ENCODE results near the gene NSMF.

Gene NSMF

DNA sequence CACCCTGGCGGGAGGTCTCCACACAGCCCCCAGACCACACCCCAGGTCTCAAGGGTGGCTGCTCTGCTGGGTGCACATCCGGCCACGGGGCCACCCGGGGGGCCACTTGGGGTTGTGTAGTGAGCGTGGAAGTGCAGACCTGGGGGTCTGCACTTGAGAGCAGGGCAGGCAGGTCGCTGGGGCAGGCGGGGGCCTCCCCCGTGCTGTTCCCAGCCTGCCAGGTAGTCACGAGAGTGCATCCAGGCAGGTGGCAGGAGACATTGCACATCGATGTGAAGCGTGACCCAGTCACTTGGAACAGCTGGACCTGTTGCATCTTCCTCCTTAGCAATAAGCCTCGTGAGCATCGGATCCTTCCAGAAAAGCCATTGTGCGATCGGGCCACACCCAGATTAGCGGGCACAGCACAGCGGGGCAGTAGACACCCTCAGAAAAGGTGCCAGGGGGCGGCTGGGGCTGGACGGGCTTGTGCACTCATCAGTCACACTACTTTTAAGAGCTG is 13.2 kb downstream of the NSMF start:
- peak; percentile 42 for DNase-seq (ENCODE audit: low spot score)

DNA sequence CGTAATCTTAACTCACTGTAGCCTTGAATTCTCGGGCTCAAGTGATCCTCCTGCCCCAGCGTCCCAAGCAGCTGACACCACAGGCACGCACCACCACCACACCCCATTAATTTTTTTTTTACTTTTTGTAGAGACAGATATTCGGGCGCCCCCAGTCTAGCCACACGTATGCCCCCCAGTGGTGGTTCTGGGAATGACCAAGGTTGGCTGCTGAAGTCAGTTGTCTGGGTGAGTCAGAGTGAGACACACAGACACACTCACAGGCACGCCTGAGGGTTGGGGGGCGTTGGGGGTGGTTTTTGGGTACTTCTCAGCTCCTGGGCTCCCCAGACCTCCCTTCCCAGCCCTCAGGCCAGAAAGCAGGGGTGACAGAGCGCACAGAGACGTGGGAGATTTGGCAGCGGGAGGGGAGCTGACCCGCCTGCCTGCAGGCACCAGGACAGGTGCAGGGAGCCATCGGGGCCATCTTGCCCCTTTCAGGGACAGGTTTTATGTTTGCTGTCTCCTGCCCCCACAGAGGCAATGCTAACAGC is 13.8 kb downstream of the NSMF start:
- peak; percentile 77 for DNase-seq (ENCODE audit: low spot score)

DNA sequence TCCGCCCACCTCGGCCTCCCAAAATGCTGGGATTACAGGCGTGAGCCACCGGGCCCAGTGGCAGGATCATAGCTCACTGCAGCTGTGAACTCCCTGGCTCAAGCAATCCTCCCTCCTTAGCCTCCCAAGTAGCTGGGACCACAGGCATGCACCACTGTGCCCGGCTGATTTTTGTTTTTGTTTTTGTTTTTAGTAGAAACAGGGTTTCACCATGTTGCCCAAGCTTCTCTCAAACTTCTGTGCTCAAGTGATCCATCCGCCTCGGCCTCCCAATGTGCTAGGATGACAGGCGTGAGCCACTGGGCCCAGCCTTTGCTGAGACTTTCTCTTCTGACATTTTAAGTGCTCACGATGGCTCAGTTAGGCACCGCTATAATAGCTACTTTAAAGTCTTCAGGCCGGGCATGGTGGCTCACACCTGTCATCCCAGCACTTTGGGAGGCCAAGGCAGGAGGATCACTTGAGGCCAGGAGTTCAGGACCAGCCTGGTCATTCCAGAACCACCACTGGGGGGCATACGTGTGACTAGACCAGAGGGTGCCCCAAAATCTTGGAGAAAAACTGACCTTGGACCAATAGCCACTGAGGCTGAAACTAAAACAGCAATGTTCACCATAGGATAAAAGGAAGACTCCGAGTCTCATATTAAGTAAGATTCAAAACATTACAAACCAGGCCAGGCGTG is 14.9 kb downstream of the NSMF start:
- DNase-seq (ENCODE audit: low spot score): no peak

DNA sequence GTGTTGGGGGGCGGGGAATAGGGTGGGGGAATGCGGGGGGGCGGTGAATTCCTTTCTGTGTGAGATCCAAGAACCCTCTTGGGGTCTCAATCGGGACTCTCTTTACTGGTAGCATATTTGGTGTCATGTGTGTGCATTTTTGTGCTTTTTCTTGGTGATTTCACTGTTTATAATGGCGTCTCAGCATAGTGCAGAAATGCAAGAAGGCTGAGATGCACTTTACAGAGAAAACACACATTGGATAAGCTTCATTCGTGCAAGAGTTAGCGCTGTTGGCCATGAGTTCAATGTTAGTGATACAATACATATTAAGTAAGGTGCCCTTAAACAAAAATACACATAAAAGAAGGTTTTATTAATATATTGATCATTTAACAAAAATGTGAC is 17.2 kb downstream of the NSMF start:
- no peak for DNase-seq (ENCODE audit: low spot score)

DNA sequence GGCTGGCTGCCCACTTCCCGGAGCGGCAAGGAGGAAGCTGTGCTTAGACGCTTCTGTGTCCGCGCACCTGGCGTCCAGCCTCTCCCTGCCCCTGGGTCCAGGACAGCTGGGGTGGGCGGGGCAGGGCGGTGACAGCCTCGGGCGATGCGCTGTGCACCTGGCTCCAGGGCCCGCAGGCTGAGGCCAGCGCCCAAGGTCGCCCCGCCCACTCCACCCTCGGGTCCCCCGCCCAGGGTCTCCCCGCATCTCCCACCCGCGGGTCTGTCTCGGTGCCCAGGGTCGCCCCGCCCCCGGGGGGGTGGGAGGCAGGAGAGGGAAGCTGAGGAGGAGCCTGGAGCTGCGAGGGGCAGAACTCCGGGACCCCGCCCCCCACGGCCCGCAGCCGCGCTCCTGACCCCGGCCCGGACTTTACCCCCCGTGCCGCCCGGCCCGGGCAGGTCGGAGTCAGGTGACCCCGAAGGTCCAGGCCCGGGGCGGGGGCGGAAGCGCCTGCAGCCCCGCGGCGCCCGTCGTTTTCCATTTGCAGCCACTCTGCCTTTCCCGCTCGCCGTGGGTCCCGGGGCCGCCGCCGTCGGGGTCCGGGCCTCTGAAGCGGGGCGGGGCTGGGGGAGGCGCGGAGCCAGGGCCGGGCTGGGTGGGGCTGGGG is 17.7 kb downstream of the NSMF start, which contains the start of gene ENTPD8:
Gene ENTPD8 (minus strand): TSS at position 69 of the 646 bp plus-strand sequence. CDS start 3,072 bp downstream, outside the sequence.
- DNase-seq (ENCODE audit: low spot score): peak; percentile 56

GRCh38 chr9:137439158-137439714 is 19.9 kb downstream of the NSMF start:
- DNase-seq (ENCODE audit: low spot score): no peak

DNA sequence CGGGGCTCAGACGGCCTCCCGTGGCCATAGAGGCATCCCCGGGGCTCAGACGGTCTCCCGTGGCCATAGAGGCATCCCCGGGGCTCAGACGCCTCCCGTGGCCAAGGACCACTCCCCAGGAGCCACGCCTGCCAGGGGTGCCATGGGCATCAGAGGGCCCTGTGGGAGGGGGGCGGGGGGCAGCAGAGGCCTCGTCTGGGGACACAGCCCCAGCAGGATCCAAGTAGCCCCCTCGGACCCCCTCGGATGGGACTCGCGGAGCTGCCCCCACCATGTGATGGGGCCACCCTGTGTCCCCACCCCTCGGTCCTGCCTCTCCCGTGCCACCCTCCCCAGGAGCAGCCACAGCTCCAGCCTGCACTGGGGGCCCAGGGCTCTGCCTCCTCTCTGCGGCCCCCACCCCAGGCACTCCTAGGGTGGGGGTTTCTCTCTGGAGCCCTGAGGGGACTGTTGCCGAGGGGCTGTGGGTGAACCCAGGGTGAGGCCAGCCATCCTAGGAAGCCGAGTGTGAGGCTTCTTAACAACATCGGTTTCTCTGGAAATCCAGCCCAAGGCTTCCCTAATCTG is 20.5 kb downstream of the NSMF start:
- no peak for DNase-seq (ENCODE audit: low spot score)

GRCh38 chr9:137437691-137438590 is 21.2 kb downstream of the NSMF start:
- no peak for DNase-seq (ENCODE audit: low spot score)

DNA sequence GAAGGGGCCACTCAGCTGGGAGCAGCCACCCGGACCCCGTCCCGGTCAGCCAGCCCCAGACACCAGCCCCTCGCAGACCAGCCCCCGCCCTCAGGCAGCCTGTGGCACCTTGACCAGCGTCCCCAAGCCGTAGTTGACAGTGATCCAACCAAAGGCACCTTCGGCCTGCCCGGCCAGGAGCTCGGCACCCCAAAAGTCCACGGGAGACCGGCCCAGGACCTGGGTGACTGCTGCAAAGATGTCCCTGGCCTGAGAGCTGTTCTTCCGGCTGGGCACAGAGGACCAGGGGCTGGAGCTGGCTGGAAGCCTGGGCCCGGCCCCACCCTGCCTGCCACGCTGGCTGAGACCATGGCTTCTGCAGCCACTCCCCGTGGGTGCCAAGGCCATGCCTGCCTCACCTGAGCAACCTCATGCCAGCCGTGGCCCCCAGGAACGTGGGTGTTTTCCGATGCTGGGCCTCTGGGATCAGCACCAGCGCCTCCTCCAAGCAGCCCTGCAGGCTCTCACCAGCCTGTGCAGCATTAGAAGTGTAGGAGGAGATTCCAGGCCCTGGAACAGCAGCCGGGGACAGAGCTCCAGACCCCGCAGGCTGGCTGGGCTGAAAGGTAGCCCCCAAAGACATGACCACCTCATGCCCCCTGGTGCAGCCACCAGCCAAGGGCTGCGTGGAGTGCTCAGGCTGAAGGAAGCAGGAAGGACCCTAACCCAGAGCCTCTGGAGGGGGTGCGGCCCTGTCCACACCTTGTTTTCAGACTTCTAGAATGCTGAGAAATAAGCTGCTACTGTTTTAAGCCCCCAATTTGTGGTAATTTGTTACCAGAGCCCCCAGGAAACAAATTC is 22.2 kb downstream of the NSMF start:
- no peak for DNase-seq (ENCODE audit: low spot score)

- peak; percentile 93 for DNase-seq (ENCODE audit: low spot score)
These were observed 23.0 kb downstream of the NSMF start for GRCh38 chr9:137435980-137436760.

GRCh38 chr9:137435381-137435891 is 23.7 kb downstream of the NSMF start:
- no peak for DNase-seq (ENCODE audit: low spot score)

GRCh38 chr9:137434498-137435380 is 24.4 kb downstream of the NSMF start:
- no peak for DNase-seq (ENCODE audit: low spot score)

GRCh38 chr9:137433916-137434431 is 25.2 kb downstream of the NSMF start:
- DNase-seq (ENCODE audit: low spot score): no peak

DNA sequence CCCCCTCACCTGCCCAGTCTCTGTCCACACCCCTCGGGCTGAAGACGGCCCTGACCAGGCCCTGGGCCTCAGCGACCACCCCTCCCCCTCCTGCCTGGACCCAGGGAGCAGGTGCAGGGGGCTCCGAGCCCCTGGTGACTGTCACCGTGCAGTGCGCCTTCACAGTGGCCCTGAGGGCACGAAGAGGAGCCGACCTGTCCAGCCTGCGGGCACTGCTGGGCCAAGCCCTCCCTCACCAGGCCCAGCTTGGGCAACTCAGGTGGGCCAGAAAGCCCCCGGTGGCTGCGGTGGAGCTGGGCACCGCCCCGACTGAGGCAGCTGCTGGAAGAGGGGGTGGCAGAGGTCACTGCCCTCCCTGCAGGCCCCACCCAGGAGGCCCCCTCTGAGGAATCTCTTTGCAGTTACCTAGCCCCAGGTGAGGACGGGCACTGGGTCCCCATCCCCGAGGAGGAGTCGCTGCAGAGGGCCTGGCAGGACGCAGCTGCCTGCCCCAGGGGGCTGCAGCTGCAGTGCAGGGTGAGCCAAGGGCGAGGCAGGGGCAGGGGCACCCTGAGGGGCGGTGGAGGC is 25.7 kb downstream of the NSMF start:
- DNase-seq (ENCODE audit: low spot score): no peak

- no peak for DNase-seq (ENCODE audit: low spot score)
These were observed 26.3 kb downstream of the NSMF start for GRCh38 chr9:137432687-137433348.

DNA sequence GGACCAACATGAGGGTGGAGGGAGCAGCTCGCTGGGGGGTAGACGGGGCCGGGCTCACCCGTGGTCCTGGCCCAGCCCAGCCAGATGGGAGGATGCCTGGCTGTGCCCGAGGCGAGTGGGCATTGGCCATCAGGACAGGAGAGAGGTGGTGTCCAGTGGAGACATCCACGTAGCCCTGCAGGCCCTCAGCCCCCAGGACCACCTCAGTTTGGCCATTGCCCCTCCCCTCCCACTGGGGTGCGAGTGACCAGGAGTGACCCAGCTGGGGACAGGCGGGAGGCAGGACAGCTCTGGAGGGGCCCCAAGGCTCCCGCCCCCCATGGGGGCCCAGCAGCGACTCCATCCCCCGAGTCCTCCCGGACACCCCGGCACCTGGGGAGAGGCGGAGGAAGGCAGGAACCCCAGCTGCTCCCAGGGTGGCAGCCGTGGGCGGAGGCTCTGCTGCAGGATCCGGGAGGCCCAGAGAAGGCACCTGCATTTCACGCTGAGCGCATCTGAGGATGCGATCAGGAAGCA is 27.7 kb downstream of the NSMF start:
- no peak for DNase-seq (ENCODE audit: low spot score)

GRCh38 chr9:137430723-137431415 is 28.3 kb downstream of the NSMF start:
- DNase-seq (ENCODE audit: low spot score): no peak

Data from kidney tubule cell (primary cell).